ENCODE data around the gene TNFRSF13B.
"Not testable (repeated sequence)": the region's sequence is repeated elsewhere in the genome, so short reads cannot be mapped to it uniquely, and the experiment has no call there.

The TNFRSF13B gene

GRCh38 chr17:16986391-16986790, 14.5 kb upstream of the TNFRSF13B start:
- no peak for DNase-seq

- no peak for DNase-seq
Observed at GRCh38 chr17:16981928-16982327, 10.0 kb upstream of the TNFRSF13B start.

- no peak for DNase-seq
Observed at GRCh38 chr17:16980813-16981731, 9.2 kb upstream of the TNFRSF13B start.

GRCh38 chr17:16980061-16980460, 8.1 kb upstream of the TNFRSF13B start:
- no peak for DNase-seq

- DNase-seq = not testable (repeated sequence)
Observed at GRCh38 chr17:16979237-16979823, 7.4 kb upstream of the TNFRSF13B start.

GRCh38 chr17:16977932-16978331, 6.0 kb upstream of the TNFRSF13B start:
- no peak for DNase-seq

- no peak for DNase-seq
Observed at GRCh38 chr17:16976725-16977550, 5.0 kb upstream of the TNFRSF13B start.

- no peak for DNase-seq
Observed at GRCh38 chr17:16975744-16976625, 4.1 kb upstream of the TNFRSF13B start.

- no peak for DNase-seq
Observed at GRCh38 chr17:16975277-16975651, 3.3 kb upstream of the TNFRSF13B start.

- DNase-seq = no peak
Observed at GRCh38 chr17:16974569-16975276, 2.8 kb upstream of the TNFRSF13B start.

- DNase-seq = no peak
Observed at GRCh38 chr17:16973760-16974540, 2.0 kb upstream of the TNFRSF13B start.

GRCh38 chr17:16973043-16973442, 1.1 kb upstream of the TNFRSF13B start:
- DNase-seq = not testable (repeated sequence)

- DNase-seq = no peak
Observed at GRCh38 chr17:16972346-16972745, 428 bp upstream of the TNFRSF13B start.

- DNase-seq = no peak
Observed at GRCh38 chr17:16969931-16970906, 1.7 kb downstream of the TNFRSF13B start.

GRCh38 chr17:16968786-16969185, 3.1 kb downstream of the TNFRSF13B start:
- no peak for DNase-seq

GRCh38 chr17:16962804-16963203, 9.1 kb downstream of the TNFRSF13B start:
- no peak for DNase-seq

- DNase-seq = no peak
Observed at GRCh38 chr17:16961792-16962191, 10.1 kb downstream of the TNFRSF13B start.

- not testable (repeated sequence) for DNase-seq
Observed at GRCh38 chr17:16961022-16961421, 10.9 kb downstream of the TNFRSF13B start.

- DNase-seq = not testable (repeated sequence)
Observed at GRCh38 chr17:16955011-16955410, 16.9 kb downstream of the TNFRSF13B start.

- no peak for DNase-seq
Observed at GRCh38 chr17:16954521-16954920, 17.4 kb downstream of the TNFRSF13B start.

All from stimulated activated CD4-positive, alpha-beta T cell treated with anti-CD3 and anti-CD28 coated beads, Interleukin-4, amount 100 ng/mL, for 24 hours (primary cell).